Measurements from ENCODE around the gene DCTD.

Gene DCTD

GRCh38 chr4:182916483-182917181, 554 bp downstream of the DCTD start:
- peak overlapping the region; percentile 57 for H3K4me3 ChIP-seq (ENCODE audit: insufficient read depth, low read length, poor library complexity, severe bottlenecking)
- H3K79me2 ChIP-seq (ENCODE audit: insufficient read depth, low read length), result no peaks in the 10 kb centered on the region
- peak overlapping the region; percentile 49 for H3K4me2 ChIP-seq (ENCODE audit: low read depth, low read length, poor library complexity, severe bottlenecking)
- H3K9me2 ChIP-seq (replicated peaks; ENCODE audit: insufficient read depth, low read length), result no peaks in the 10 kb centered on the region
- no peaks in the 10 kb centered on the region for H3K27me3 ChIP-seq (ENCODE audit: low read length)
- peak overlapping the region; percentile 77 for H3K9ac ChIP-seq (ENCODE audit: low read length)
- no peaks in the 10 kb centered on the region for H3K9me3 ChIP-seq (ENCODE audit: insufficient read depth, low read length)
- no peaks in the 10 kb centered on the region for H4K20me1 ChIP-seq (ENCODE audit: low read depth, low read length)
- no peak for TF ChIP-seq EZH2phosphoT487 (conservative IDR thresholded peaks at IDR 0.05; ENCODE audit: low read length)
- TF ChIP-seq, protein P1, sequence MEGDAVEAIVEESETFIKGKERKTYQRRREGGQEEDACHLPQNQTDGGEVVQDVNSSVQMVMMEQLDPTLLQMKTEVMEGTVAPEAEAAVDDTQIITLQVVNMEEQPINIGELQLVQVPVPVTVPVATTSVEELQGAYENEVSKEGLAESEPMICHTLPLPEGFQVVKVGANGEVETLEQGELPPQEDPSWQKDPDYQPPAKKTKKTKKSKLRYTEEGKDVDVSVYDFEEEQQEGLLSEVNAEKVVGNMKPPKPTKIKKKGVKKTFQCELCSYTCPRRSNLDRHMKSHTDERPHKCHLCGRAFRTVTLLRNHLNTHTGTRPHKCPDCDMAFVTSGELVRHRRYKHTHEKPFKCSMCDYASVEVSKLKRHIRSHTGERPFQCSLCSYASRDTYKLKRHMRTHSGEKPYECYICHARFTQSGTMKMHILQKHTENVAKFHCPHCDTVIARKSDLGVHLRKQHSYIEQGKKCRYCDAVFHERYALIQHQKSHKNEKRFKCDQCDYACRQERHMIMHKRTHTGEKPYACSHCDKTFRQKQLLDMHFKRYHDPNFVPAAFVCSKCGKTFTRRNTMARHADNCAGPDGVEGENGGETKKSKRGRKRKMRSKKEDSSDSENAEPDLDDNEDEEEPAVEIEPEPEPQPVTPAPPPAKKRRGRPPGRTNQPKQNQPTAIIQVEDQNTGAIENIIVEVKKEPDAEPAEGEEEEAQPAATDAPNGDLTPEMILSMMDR (IDR thresholded peaks at IDR 0.05; ENCODE audit: insufficient read depth, low read length, poor library complexity, severe bottlenecking), result no peak
- H3F3A ChIP-seq (ENCODE audit: insufficient read depth), result peaks cover 12% of the 10 kb centered on the region
- peak overlapping the region; percentile 43 for H2AFZ ChIP-seq (ENCODE audit: low read depth, low read length, severe bottlenecking)
- H3K27ac ChIP-seq (ENCODE audit: low read depth, low read length), result peak overlapping the region; percentile 52
- no peaks in the 10 kb centered on the region for H3K36me3 ChIP-seq (ENCODE audit: low read length)

DNA sequence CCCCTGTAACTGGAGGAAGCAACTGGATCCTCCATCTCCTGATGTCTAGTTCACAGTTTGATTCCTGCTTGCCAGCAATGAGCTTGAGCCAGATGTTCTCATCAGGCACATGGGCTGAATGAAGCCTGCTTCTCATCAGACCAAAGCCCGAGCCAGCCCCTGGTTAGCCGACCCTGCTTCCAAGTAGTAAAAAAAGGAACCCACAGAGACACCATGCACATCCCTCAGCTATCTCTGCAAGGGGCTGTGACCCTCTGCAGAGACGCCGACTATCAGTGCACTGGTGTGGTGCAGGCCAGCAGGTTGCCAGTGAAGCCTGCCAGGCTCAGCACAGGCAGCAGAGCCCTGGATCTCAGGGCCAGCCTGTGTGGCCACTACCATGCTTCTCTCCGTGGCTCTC, 2.8 kb downstream of the DCTD start:
- Histone ChIP-seq H4K20me1 (ENCODE audit: low read depth, low read length) (no peaks in the 10 kb centered on the region), H3K36me3 (ENCODE audit: low read length) (no peaks in the 10 kb centered on the region)

GRCh38 chr4:182913621-182914020, 3.6 kb downstream of the DCTD start:
- H3F3A ChIP-seq (ENCODE audit: insufficient read depth), result peaks cover 12% of the 10 kb centered on the region
- H2AFZ ChIP-seq (ENCODE audit: low read depth, low read length, severe bottlenecking), result no peak overlapping the region
- no peaks in the 10 kb centered on the region for H3K79me2 ChIP-seq (ENCODE audit: insufficient read depth, low read length)
- H3K27me3 ChIP-seq (ENCODE audit: low read length), result no peaks in the 10 kb centered on the region
- H3K4me3 ChIP-seq (ENCODE audit: insufficient read depth, low read length, poor library complexity, severe bottlenecking), result no peak overlapping the region
- H3K27ac ChIP-seq (ENCODE audit: low read depth, low read length), result no peak overlapping the region
- no peak overlapping the region for H3K9ac ChIP-seq (ENCODE audit: low read length)
- TF ChIP-seq, protein P1 (IDR thresholded peaks at IDR 0.05; ENCODE audit: insufficient read depth, low read length, poor library complexity, severe bottlenecking), result no peak
- no peak for TF ChIP-seq EZH2phosphoT487 (conservative IDR thresholded peaks at IDR 0.05; ENCODE audit: low read length)
- no peak overlapping the region for H3K4me2 ChIP-seq (ENCODE audit: low read depth, low read length, poor library complexity, severe bottlenecking)
- H3K9me2 ChIP-seq (replicated peaks; ENCODE audit: insufficient read depth, low read length), result no peaks in the 10 kb centered on the region
- no peaks in the 10 kb centered on the region for H4K20me1 ChIP-seq (ENCODE audit: low read depth, low read length)
- no peaks in the 10 kb centered on the region for H3K9me3 ChIP-seq (ENCODE audit: insufficient read depth, low read length)
- no peaks in the 10 kb centered on the region for H3K36me3 ChIP-seq (ENCODE audit: low read length)

More for the DNA sequence above, 2.8 kb downstream of the DCTD start:
- no peak for TF ChIP-seq EZH2phosphoT487 (conservative IDR thresholded peaks at IDR 0.05; ENCODE audit: low read length)
- TF ChIP-seq, protein P1 (IDR thresholded peaks at IDR 0.05; ENCODE audit: insufficient read depth, low read length, poor library complexity, severe bottlenecking), result no peak
- H2AFZ ChIP-seq (ENCODE audit: low read depth, low read length, severe bottlenecking), result no peak overlapping the region
- peaks cover 12% of the 10 kb centered on the region for H3F3A ChIP-seq (ENCODE audit: insufficient read depth)
- H3K27ac ChIP-seq (ENCODE audit: low read depth, low read length), result no peak overlapping the region
- no peaks in the 10 kb centered on the region for H3K27me3 ChIP-seq (ENCODE audit: low read length)
- no peaks in the 10 kb centered on the region for H3K79me2 ChIP-seq (ENCODE audit: insufficient read depth, low read length)
- H3K9ac ChIP-seq (ENCODE audit: low read length), result no peak overlapping the region
- no peak overlapping the region for H3K4me3 ChIP-seq (ENCODE audit: insufficient read depth, low read length, poor library complexity, severe bottlenecking)
- H3K9me2 ChIP-seq (replicated peaks; ENCODE audit: insufficient read depth, low read length), result no peaks in the 10 kb centered on the region
- H3K4me2 ChIP-seq (ENCODE audit: low read depth, low read length, poor library complexity, severe bottlenecking), result no peak overlapping the region
- no peaks in the 10 kb centered on the region for H3K9me3 ChIP-seq (ENCODE audit: insufficient read depth, low read length)

Data from SU-DHL-6 (cell line).